K562 treated with DMSO at 1 percent for 4 hours (cell line): Measurements from ENCODE around the gene RNF187. TPM values are rescaled to one million over a fixed set of nuclear protein-coding genes. Genes with fewer than 3 reads are reported as not detected.

Source experiments
- total RNA-seq: library from RNA; unstranded; fragments of 300-600 nt; gene quantifications from 2 replicates; pipeline ENCODE4 v1.2.3, GENCODE V29; 2022; ENCODE audit not compliant: insufficient read depth

Gene RNF187
- 208 and 231 TPM in 2 replicates for total RNA-seq

DNA sequence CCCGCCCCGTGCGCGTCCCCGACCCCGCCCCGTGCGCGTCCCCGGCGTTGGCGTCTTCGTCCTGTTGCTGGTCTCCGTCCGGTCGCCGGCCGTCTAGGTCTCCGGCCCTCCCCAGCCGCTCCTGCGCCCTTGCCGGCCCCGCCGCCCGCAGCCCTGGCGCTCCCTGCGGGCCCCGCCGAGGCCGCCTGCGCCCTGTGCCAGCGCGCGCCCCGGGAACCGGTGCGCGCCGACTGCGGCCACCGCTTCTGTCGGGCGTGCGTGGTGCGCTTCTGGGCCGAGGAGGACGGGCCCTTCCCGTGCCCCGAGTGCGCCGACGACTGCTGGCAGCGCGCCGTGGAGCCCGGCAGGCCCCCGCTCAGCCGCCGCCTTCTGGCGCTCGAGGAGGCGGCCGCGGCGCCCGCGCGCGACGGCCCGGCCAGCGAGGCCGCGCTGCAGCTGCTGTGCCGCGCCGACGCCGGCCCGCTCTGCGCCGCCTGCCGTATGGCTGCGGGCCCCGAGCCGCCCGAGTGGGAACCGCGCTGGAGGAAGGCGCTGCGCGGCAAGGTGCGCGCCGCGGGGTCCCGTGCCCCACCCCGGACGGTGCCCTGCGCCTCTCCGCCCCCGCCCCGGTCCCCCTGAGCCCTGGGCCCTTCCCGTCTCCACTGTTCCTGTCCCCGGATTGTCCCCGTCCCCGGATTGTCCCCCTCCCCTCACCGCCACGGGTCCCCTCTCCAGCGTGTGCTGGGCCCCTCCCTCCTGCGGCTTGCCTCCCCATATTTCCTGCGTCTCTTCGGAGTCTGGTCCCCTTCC lies at the start of gene RNF187:
TSS of gene RNF187 (plus strand) at position 47 of the 789 bp plus-strand sequence.

Other genes starting within 250 kb of the RNF187 start
- 51.3 and 68.7 TPM in 2 replicates for gene TRIM11, start 80.5 kb upstream of the RNF187 start, total RNA-seq
- not detected in 2 replicates for gene TRIM17, start 70.5 kb upstream of the RNF187 start, total RNA-seq
- gene RHOU, start 248.1 kb downstream of the RNF187 start, total RNA-seq = not detected in 2 replicates